Fibroblast of skin of left quadriceps (primary cell): ENCODE results near the gene MOAP1.
"Not testable (repeated sequence)": the region's sequence is repeated elsewhere in the genome, so short reads cannot be mapped to it uniquely, and the experiment has no call there.

Experiments used
- DNase-seq, 2 experiments: peaks; one replicate each; pipeline ENCODE4 v3.0.0-alpha.2; 2013; ENCODE audit warnings: low read depth in 2 of 2

The MOAP1 gene

DNA sequence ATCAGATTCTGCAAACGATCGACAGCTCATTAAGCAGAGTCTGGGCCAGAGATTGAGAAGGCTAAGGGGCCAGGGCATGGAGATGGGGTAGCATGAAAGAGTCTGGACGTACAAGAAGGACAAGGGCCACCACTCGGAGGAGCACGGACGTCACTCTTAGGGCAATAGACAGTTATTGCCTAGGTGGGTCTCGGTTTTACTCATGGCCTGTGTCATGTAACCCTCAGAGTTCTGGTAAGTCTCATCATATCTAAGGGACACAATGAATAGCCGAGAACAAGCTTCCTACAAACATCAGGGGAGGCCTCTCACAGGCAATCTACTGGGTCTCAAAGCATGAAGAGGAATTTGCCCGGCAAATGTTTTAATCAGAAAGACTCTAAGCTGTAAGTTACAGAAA lies 38.6 kb downstream of the MOAP1 start:
- DNase-seq = no peak

DNA sequence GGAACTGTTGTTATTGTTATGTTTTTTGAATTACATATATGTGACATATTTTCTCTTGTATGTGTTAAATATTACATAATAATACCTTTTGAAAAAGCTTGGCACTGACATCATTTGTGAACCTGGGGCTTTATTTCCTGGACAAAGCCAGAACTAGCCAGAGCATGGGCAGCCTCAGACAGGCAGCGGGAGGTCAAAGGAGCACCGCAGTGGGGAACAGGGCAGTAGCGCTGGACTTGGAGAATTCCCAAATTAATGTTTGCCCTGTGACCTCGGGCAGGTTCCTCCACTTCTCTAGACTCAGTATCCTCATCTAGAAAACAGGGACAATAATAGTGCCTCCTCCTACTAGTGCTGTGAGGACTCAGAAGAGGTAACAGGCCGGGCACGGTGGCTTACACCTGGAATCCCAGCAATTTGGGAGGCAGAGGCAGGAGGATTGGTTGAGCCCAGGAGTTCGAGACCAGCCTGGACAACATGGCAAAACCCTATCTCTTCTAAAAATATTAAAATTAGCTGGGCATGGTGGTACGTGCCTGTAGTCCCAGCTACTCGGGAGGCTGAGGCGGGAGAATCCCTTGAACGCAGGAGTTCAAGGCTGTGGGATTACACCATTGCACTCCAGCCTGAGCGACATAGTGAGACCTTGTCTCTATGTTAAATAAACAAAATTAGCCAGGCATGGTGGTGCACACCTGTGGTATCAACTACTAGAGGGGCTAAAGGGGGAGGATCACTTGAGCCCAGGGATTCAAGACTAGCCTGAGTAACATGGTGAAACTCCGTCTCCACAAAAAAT lies 41.6 kb downstream of the MOAP1 start:
- DNase-seq = no peak

DNA sequence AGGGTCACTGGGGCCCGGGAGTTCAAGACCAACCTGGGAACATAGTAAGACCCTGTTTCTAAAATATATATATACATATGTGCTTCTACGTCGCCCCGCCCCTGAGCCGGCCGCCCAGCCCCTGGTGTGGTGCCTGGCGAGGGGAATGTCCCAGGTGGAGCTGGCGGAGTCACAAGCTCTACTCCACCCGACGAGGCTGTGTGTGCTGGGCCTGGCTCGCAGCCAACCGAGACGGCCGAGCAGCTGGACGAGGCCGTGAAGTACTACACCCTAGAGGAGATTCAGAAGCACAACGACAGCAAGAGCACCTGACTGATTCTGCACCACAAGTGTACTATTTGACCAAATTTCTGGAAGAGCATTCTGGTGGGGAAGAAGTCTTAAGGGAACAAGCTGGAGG lies 46.8 kb downstream of the MOAP1 start:
- no peak for DNase-seq

DNA sequence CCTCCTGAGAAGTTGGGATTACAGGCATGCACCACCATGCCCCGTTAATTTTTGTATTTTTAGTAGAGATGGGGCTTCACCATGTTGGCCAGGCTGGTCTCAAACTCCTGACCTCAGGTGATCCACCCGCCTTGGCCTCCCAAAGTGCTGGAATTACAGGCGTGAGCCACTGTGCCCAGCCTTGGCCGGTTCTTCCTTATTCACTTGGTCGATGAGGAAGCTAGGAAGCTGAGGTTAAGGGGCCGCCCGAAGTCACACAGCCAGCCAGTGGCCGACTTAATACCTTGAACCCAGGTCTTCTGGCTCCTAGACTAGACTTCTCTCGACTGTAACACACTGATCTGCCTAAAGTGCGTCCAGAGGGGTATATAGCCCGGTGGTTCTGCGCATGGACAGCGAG lies 48.2 kb downstream of the MOAP1 start:
- DNase-seq = not testable (repeated sequence)

DNA sequence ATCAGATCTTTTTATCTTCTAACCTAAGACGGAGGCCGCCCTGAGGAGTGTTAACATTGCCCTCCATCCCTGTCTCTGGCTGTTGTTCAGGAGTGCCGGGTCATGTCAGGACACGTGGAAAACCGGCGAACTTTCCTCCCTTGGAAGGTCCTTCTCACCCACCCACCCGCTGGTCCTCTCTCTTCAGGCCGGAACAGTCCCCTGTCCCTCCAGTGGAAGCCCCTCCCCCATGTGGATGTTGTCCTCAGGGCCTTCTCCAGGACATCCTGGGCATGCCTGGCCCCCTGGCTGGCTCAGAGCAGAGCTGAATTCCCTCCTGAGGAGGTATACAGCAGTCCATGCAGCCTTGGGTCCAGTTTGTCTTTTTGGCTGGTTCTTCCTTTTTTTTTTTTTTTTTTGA lies 48.7 kb downstream of the MOAP1 start:
- no peak for DNase-seq

DNA sequence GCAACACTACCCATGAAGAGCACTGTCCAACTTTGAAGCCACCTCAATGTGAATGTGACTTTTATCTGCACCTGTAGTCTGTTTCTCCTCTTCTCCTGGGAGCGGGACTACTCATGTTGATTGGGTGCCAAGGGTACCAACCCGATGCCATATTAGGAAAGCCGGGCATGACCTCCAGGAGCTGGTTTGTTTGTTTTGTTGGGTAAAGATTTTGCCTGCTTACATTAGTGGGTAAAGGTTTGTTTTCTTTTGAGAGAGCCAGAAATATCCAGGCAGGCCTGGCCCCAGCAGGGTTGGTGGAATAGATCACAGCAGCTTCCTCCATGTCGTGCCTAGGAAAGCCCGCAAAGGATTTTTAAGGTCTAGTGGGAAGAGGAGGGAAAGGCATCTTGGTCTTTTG lies 49.3 kb downstream of the MOAP1 start:
- DNase-seq = no peak

DNA sequence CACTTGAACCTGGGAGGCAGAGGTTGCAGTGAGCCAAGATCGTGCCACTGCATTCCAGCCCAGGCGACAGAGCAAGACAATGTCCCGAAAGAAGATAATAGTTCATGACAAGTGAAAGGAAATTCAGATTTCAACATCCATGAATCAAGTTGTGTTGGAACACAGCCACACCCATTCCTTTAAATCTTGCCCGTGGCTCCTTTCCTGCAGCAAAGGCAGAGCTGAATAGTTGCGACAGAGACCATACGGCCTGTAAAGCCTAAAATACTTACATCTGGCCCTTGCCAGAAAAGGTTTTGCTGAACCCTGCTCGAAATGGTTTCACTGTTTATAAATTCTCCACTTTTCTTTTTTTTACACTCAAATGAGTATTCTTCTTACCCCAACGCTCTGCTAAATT lies 51.2 kb downstream of the MOAP1 start:
- DNase-seq = peak; percentile 35 to 45

DNA sequence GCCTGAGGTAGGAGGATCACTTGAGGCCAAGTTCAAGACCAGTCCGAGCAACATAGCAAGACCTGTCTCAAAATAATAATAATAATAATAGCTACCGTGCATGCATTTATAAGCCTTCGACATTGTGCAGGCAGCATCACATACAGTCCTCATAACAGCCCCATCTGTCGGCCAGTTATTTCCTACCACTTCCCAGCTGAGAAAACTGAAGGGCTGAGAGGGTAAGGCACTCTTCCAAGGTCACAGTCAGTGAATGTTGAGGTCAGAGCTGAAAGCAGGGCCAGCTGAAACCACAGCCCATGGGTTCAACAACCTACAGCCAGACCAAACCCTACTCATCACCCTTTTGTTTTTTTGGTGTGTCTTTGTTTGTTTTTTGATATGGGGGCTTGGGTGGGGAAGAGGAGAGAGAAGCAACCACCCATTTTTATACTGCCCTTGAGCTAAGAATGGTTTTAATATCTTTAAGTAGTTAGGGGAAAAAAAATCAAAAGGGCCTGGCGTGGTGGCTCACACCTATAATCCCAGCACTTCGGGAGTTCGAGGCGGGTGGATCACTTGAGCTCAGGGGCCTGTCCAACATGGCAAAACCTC lies 52.1 kb downstream of the MOAP1 start:
- DNase-seq = no peak
